IPS DF 4.7 (cell line): ENCODE measurements around the gene ABCF2.

ENCODE experiments used
- DNase-seq: peaks from one replicate; pipeline ENCODE4 v3.0.0-alpha.2; 2013; ENCODE audit warnings: low spot score; ENCODE audit errors: extremely low read depth

Gene ABCF2

GRCh38 chr7:151175047-151175792, 51.8 kb downstream of the ABCF2 start:
- no peak for DNase-seq

- no peak for DNase-seq
Measured at GRCh38 chr7:151174246-151175046, 52.6 kb downstream of the ABCF2 start.

GRCh38 chr7:151173386-151174245, 53.4 kb downstream of the ABCF2 start:
- no peak for DNase-seq

GRCh38 chr7:151172273-151173141, 54.5 kb downstream of the ABCF2 start:
- DNase-seq: no peak

- no peak for DNase-seq
Measured at GRCh38 chr7:151168787-151169162, 58.2 kb downstream of the ABCF2 start.

- no peak for DNase-seq
Measured at GRCh38 chr7:151168003-151168786, 58.8 kb downstream of the ABCF2 start.

- DNase-seq: no peak
Measured at GRCh38 chr7:151167197-151167961, 59.6 kb downstream of the ABCF2 start, which contains the start of gene GBX1. Gene GBX1 (minus strand): TSS chr7:151167694. CDS start chr7:151167548, 146 bp downstream.

GRCh38 chr7:151166629-151167196, 60.3 kb downstream of the ABCF2 start:
- no peak for DNase-seq
